Activated gamma-delta T cell treated with anti-CD3 and anti-CD28 coated beads, Interleukin-2, amount 50 U/mL, for 16 hours (primary cell): Measurements from ENCODE around the gene P4HB.
"Not testable (repeated sequence)": the region's sequence is repeated elsewhere in the genome, so short reads cannot be mapped to it uniquely, and the experiment has no call there.

Experiments
- DNase-seq: peaks from one replicate; pipeline ENCODE4 v3.0.0-alpha.2; 2020; ENCODE audit warnings: low read depth

Gene P4HB

GRCh38 chr17:81845881-81846742 is 14.2 kb downstream of the P4HB start:
- no peak for DNase-seq

GRCh38 chr17:81845361-81845760 is 15.0 kb downstream of the P4HB start:
- DNase-seq: no peak

GRCh38 chr17:81844887-81845286 is 15.4 kb downstream of the P4HB start:
- no peak for DNase-seq

- no peak for DNase-seq
These were observed 15.9 kb downstream of the P4HB start for GRCh38 chr17:81844327-81844851.

GRCh38 chr17:81843713-81844326 is 16.5 kb downstream of the P4HB start:
- no peak for DNase-seq

- no peak for DNase-seq
These were observed 17.4 kb downstream of the P4HB start for GRCh38 chr17:81842725-81843504.

GRCh38 chr17:81842378-81842724 is 18.0 kb downstream of the P4HB start:
- DNase-seq: no peak

GRCh38 chr17:81841866-81842265 is 18.5 kb downstream of the P4HB start:
- DNase-seq: no peak

GRCh38 chr17:81840826-81841778 is 19.2 kb downstream of the P4HB start:
- DNase-seq: no peak

GRCh38 chr17:81840059-81840458 is 20.3 kb downstream of the P4HB start:
- DNase-seq: not testable (repeated sequence)

- DNase-seq: no peak
These were observed 21.0 kb downstream of the P4HB start for GRCh38 chr17:81839301-81839700.

GRCh38 chr17:81838753-81839255 is 21.5 kb downstream of the P4HB start:
- no peak for DNase-seq

GRCh38 chr17:81837641-81838040 is 22.7 kb downstream of the P4HB start:
- no peak for DNase-seq

GRCh38 chr17:81834831-81835267 is 25.5 kb downstream of the P4HB start, which contains the start of gene PPP1R27:
TSS of gene PPP1R27 (minus strand) at chr17:81835050. CDS start at chr17:81834953, 97 bp downstream.
- no peak for DNase-seq

GRCh38 chr17:81833921-81834830 is 26.2 kb downstream of the P4HB start:
- no peak for DNase-seq

GRCh38 chr17:81833160-81833920 is 27.0 kb downstream of the P4HB start, which contains the start of gene MCRIP1:
TSS of gene MCRIP1 (minus strand) at chr17:81833291. CDS start at chr17:81824506, 8,785 bp downstream.
- DNase-seq: peak; percentile 90

- peak; percentile 13 for DNase-seq
These were observed 27.7 kb downstream of the P4HB start for GRCh38 chr17:81832608-81833159.

- DNase-seq: peak; percentile 28
These were observed 28.3 kb downstream of the P4HB start for GRCh38 chr17:81831957-81832607.
